ENCODE results near the gene FRMPD4.

- no peak for TF ChIP-seq CTCF (conservative IDR thresholded peaks at IDR 0.05 in 1 of 2, IDR thresholded peaks at IDR 0.05 in 1 of 2; ENCODE audit: low read depth in 1 of 2, low read length in 2 of 2)
- TF ChIP-seq EZH2 (IDR thresholded peaks at IDR 0.05; ENCODE audit: low read length, missing control alignments): no peak
These were observed 97.9 kb downstream of the FRMPD4 start for GRCh38 chrX:12236156-12236555.
